PFSK-1 (cell line): Measurements from ENCODE around the gene AGTR1.

ENCODE experiments used
- FOXP2 ChIP-seq: optimal IDR thresholded peaks from 2 replicates; pipeline ENCODE3; 2011; ENCODE audit warnings: borderline replicate concordance, control low read depth, inconsistent platforms; ENCODE audit not compliant: insufficient read depth; ENCODE audit errors: extremely low read length, extremely low read depth
- POLR2AphosphoS5 ChIP-seq: IDR thresholded peaks from 2 replicates; pipeline ENCODE4 v1.6.1; 2012; ENCODE audit warnings: low read depth, mild to moderate bottlenecking, control low read depth, low read length, moderate library complexity
- SIN3A ChIP-seq: IDR thresholded peaks from 2 replicates; pipeline ENCODE4 v1.6.1; 2012; ENCODE audit warnings: mild to moderate bottlenecking, low read length, moderate library complexity, borderline replicate concordance; ENCODE audit not compliant: insufficient read depth
- TAF1 ChIP-seq: IDR thresholded peaks from 2 replicates; pipeline ENCODE4 v1.6.1; 2012; ENCODE audit warnings: low read length, control low read depth, borderline replicate concordance; ENCODE audit not compliant: insufficient read depth
- TF ChIP-seq, protein P1 (sequence below), 2 experiments: IDR thresholded peaks; 2 replicates each; pipeline versions ENCODE4 v1.6.1 to v1.8.0; 2011 to 2012; ENCODE audit warnings: low read depth in 2 of 2, low read length in 2 of 2, control low read depth in 1 of 2, inconsistent platforms in 1 of 2, mild to moderate bottlenecking in 1 of 2, moderate library complexity in 1 of 2; ENCODE audit not compliant: insufficient read depth in 1 of 2

DNA sequence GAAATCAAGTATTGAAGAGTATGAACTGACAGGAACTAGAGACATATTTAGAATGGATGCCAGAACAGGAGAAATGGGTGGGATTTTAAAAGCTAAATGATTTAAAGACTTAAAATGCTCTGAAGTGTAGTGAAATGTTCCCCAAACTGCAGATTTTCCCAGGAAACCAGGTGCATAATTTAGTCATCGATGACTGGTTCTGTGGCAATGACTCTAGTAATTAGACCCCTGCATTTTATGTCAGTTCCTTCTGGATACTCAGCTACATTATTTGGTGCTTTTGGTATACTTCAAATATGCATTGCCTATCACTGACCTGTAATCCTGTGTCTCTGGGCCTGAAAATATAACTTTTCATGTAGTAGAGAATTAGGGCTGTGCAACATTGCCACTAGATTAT is 16.8 kb downstream of the AGTR1 start:
- no peak for TF ChIP-seq FOXP2
- TF ChIP-seq, protein P1, sequence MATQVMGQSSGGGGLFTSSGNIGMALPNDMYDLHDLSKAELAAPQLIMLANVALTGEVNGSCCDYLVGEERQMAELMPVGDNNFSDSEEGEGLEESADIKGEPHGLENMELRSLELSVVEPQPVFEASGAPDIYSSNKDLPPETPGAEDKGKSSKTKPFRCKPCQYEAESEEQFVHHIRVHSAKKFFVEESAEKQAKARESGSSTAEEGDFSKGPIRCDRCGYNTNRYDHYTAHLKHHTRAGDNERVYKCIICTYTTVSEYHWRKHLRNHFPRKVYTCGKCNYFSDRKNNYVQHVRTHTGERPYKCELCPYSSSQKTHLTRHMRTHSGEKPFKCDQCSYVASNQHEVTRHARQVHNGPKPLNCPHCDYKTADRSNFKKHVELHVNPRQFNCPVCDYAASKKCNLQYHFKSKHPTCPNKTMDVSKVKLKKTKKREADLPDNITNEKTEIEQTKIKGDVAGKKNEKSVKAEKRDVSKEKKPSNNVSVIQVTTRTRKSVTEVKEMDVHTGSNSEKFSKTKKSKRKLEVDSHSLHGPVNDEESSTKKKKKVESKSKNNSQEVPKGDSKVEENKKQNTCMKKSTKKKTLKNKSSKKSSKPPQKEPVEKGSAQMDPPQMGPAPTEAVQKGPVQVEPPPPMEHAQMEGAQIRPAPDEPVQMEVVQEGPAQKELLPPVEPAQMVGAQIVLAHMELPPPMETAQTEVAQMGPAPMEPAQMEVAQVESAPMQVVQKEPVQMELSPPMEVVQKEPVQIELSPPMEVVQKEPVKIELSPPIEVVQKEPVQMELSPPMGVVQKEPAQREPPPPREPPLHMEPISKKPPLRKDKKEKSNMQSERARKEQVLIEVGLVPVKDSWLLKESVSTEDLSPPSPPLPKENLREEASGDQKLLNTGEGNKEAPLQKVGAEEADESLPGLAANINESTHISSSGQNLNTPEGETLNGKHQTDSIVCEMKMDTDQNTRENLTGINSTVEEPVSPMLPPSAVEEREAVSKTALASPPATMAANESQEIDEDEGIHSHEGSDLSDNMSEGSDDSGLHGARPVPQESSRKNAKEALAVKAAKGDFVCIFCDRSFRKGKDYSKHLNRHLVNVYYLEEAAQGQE (IDR thresholded peaks at IDR 0.05; ENCODE audit: insufficient read depth in 1 of 2, low read depth in 2 of 2, low read length in 2 of 2), result no peak
- TF ChIP-seq TAF1, result no peak
- no peak for TF ChIP-seq POLR2AphosphoS5
- no peak for TF ChIP-seq SIN3A
